Right cardiac atrium (tissue), 5 donors: Measurements from ENCODE around the gene MARCHF10. TPM values are rescaled to one million over a fixed set of nuclear protein-coding genes. Genes with fewer than 3 reads are reported as not detected.

Source experiments
- ATAC-seq, 2 donors: fragments of 200-7000 bp; cut with Tn5 transposase; one replicate each; pipeline versions ENCODE4 v1.8.0 to v1.9.1; 2020; ENCODE audit warnings: moderate library complexity in 2 of 2, mild to moderate bottlenecking in 1 of 2
- DNase-seq, 3 donors: peaks; one replicate each; pipeline ENCODE4 v3.0.0-alpha.2; 2020
- H3K27ac ChIP-seq: one replicate; pipeline ENCODE4 v1.5.1; 2013; ENCODE audit warnings: mild to moderate bottlenecking, low read length, control low read depth, moderate library complexity
- H3K27me3 ChIP-seq: one replicate; pipeline ENCODE4 v1.6.1; 2013; ENCODE audit not compliant: control insufficient read depth, insufficient read depth
- H3K4me1 ChIP-seq: one replicate; pipeline ENCODE4 v1.6.1; 2013; ENCODE audit warnings: low read length; ENCODE audit not compliant: control insufficient read depth, insufficient read depth
- H3K4me3 ChIP-seq: one replicate; pipeline ENCODE4 v1.5.1; 2013; ENCODE audit warnings: low read length, control low read depth
- H3K9me3 ChIP-seq: one replicate; pipeline ENCODE4 v1.6.1; 2013; ENCODE audit warnings: low read length; ENCODE audit not compliant: control insufficient read depth
- WGBS: extraction: QIAGEN DNeasy Blood & Tissue Kit; methylation state at CpG from one replicate; pipeline ENCODE4 v1.1.7; 2013; 5-methylcytosine and 5-hydroxymethylcytosine counted together
- intact Hi-C, 4 donors: fragments of 100-400 bp; cut with DNase I; formaldehyde crosslinking; loops; one replicate each; pipeline versions ENCODE4 v1.11.0 to v1.14.0; 2022 to 2023
- polyA plus RNA-seq: library from polyadenylated mRNA; stranded (reverse); fragments of 200-250 nt; gene quantifications from one replicate; pipeline ENCODE4 v1.2.3, GENCODE V29; 2013
- total RNA-seq, 4 donors: library from RNA; stranded (reverse); fragmentation: NEBNext Ultra II Directional; extraction: Animal tissue kit (Norgen Biotek cat#: 25700); gene quantifications; one replicate each; pipeline ENCODE4 v1.2.1, GENCODE V29; 2021
- donor health status: healthy with polysubstance abuse.
- donor health status: DM: no; HTN: yes; CAD: no.
- donor health status: DM: no; HTN: no; CAD: no.
- donor health status: DM: no; HTN: yes; CAD: no; lungs with severe emphysema.
- donor health status: DM: yes; HTN: yes; CAD: no.

MARCHF10 gene
- total and polyA plus RNA-seq, 5 donors: 0.20 TPM; not detected in 4

- H3K27ac ChIP-seq: no peak overlapping the region
- no peaks in the 10 kb centered on the region for H3K9me3 ChIP-seq
- WGBS: 92% methylated on average over 20 of the region's 20 CpGs
- intact Hi-C loops: loop anchor here in 1 of 4 donors (10.0 kb wide), 1 partner anchor 731 kb away; no protein-coding TSS in a partner anchor
- H3K4me3 ChIP-seq: no peak overlapping the region
- no peaks in the 10 kb centered on the region for H3K4me1 ChIP-seq
- H3K27me3 ChIP-seq: no peaks in the 10 kb centered on the region
- no peak for ATAC-seq
- DNase-seq: no peak
These were observed 134.3 kb downstream of the MARCHF10 start for GRCh38 chr17:62673614-62674362.

- intact Hi-C loops: loop anchor here in 1 of 4 donors (10.0 kb wide), 1 partner anchor 732 kb away; no protein-coding TSS in a partner anchor
- ATAC-seq: no peak
- Histone ChIP-seq H3K27me3 (no peaks in the 10 kb centered on the region), H3K4me3 (no peak overlapping the region), H3K27ac (no peak overlapping the region), H3K9me3 (no peaks in the 10 kb centered on the region), H3K4me1 (no peaks in the 10 kb centered on the region)
- no peak for DNase-seq
- WGBS: 90% methylated on average over 4 of the region's 4 CpGs
These were observed 135.2 kb downstream of the MARCHF10 start for GRCh38 chr17:62672957-62673356.

GRCh38 chr17:62671553-62671952, 136.6 kb downstream of the MARCHF10 start:
- DNase-seq: peak in 1 of 3 donors; percentile 73
- peak in 1 of 2 donors; percentile 5 for ATAC-seq
- WGBS: 70% methylated on average over 14 of the region's 14 CpGs
- Histone ChIP-seq H3K27me3 (no peaks in the 10 kb centered on the region), H3K4me1 (no peaks in the 10 kb centered on the region), H3K27ac (no peak overlapping the region), H3K9me3 (no peaks in the 10 kb centered on the region), H3K4me3 (no peak overlapping the region)
- intact Hi-C loops: loop anchor here in 1 of 4 donors (10.0 kb wide), 1 partner anchor 733 kb away; no protein-coding TSS in a partner anchor

- ATAC-seq (no peak), DNase-seq (no peak)
- intact Hi-C loops: loop anchor here in 1 of 4 donors (10.0 kb wide), 1 partner anchor 734 kb away; no protein-coding TSS in a partner anchor
- Histone ChIP-seq H3K27me3 (no peaks in the 10 kb centered on the region), H3K4me1 (no peaks in the 10 kb centered on the region), H3K27ac (no peak overlapping the region), H3K9me3 (no peaks in the 10 kb centered on the region), H3K4me3 (no peak overlapping the region)
- WGBS: 74% methylated on average over 24 of the region's 24 CpGs
These were observed 137.8 kb downstream of the MARCHF10 start for GRCh38 chr17:62670202-62670821.

- intact Hi-C loops: no loop called here
- H3K4me3 ChIP-seq: no peak overlapping the region
These were observed 139.9 kb downstream of the MARCHF10 start for GRCh38 chr17:62668091-62668804.

GRCh38 chr17:62666801-62667591, 141.1 kb downstream of the MARCHF10 start:
- Histone ChIP-seq H3K4me3 (no peak overlapping the region), H3K9me3 (no peaks in the 10 kb centered on the region), H3K27ac (no peak overlapping the region), H3K27me3 (no peaks in the 10 kb centered on the region), H3K4me1 (no peaks in the 10 kb centered on the region)
- DNase-seq: no peak
- intact Hi-C loops: no loop called here
- no peak for ATAC-seq
- WGBS: 91% methylated on average over 40 of the region's 40 CpGs

More at GRCh38 chr17:62668091-62668804, 139.9 kb downstream of the MARCHF10 start:
- ATAC-seq: no peak
- no peaks in the 10 kb centered on the region for H3K9me3 ChIP-seq
- 82% methylated on average over 10 of the region's 10 CpGs for WGBS
- H3K27me3 ChIP-seq: no peaks in the 10 kb centered on the region
- no peak for DNase-seq
- no peak overlapping the region for H3K27ac ChIP-seq
- no peaks in the 10 kb centered on the region for H3K4me1 ChIP-seq

GRCh38 chr17:62666061-62666800, 141.9 kb downstream of the MARCHF10 start:
- Histone ChIP-seq H3K4me3 (no peak overlapping the region), H3K4me1 (no peaks in the 10 kb centered on the region), H3K27me3 (no peaks in the 10 kb centered on the region), H3K27ac (no peak overlapping the region), H3K9me3 (no peaks in the 10 kb centered on the region)
- DNase-seq: peak in 1 of 3 donors; percentile 47
- WGBS: 83% methylated on average over 30 of the region's 30 CpGs
- intact Hi-C loops: no loop called here
- ATAC-seq: no peak

- Histone ChIP-seq H3K27me3 (no peaks in the 10 kb centered on the region), H3K4me1 (no peaks in the 10 kb centered on the region), H3K27ac (no peak overlapping the region), H3K9me3 (no peaks in the 10 kb centered on the region), H3K4me3 (no peak overlapping the region)
- intact Hi-C loops: no loop called here
- DNase-seq (no peak), ATAC-seq (no peak)
- WGBS: 90% methylated on average over 3 of the region's 3 CpGs
These were observed 142.5 kb downstream of the MARCHF10 start for GRCh38 chr17:62665599-62665998.

- no peak for ATAC-seq
- Histone ChIP-seq H3K4me3 (no peak overlapping the region), H3K27ac (no peak overlapping the region), H3K27me3 (no peaks in the 10 kb centered on the region), H3K4me1 (no peaks in the 10 kb centered on the region), H3K9me3 (no peaks in the 10 kb centered on the region)
- WGBS: 95% methylated on average over 25 of the region's 25 CpGs
- no peak for DNase-seq
- intact Hi-C loops: no loop called here
These were observed 143.6 kb downstream of the MARCHF10 start for GRCh38 chr17:62664336-62665120.
